Fibroblast of skin of right quadriceps (primary cell): ENCODE data around the gene REV3L.
A peak's percentile ranks its signal among the peaks of the same experiment; 100 is the strongest.

Experiments
- DNase-seq: peaks from one replicate; pipeline ENCODE4 v3.0.0-alpha.2; 2013

Gene REV3L

DNA sequence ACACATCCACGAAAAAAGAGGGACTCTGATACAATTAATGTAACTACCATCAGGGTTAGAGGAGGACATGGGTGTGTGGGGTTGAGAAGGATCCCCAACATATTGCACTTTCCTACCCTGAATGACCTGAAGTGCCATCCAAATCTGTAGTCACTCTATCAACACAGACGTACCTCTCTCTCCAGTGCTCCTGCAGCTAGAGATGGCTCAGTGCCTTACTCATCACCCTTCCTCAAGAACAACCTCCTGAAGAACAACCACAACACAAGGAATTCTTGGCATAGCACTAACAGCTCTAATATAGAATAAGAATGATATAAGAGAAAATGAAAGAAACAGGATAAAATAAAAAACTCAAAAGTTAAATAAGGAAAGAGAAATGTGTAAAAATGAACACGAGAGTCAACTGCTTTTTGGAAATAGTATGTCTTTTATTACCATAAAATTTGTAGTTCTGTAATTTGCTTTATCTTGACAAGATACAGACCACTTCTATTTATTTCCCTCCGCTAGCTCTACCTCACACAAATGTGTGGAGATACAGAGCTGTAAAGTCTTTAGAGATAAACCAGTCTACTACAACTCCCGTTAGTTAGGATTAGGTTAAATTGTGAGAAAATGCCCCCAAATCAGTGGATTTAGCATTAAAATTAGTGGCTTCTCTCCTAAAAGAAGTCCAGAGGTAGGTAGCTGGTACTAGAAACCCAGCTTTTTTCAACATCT, 63.9 kb downstream of the REV3L start:
- peak; percentile 69 for DNase-seq

GRCh38 chr6:111417946-111418345, 65.1 kb downstream of the REV3L start:
- peak; percentile 37 for DNase-seq

DNA sequence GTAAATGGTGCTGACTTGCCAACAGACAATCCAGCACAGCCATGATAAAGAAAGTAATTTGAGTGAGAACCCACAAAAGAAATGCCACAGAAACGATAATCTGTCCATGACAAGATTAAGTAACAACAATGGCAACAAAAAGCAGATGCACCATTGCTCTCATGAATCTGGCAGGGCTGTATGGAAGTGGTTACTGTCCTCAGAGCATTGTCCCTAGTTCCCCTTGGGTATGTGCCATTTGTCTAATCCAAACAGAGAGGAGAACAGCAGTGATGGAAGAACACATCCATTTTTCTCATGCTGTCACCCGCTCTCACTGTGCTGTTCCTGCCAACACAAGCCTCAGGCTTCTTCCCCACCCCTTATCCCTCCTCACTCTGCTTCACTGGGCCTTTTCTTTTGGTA, 65.8 kb downstream of the REV3L start:
- DNase-seq = peak; percentile 14

- DNase-seq = no peak
Measured at GRCh38 chr6:111416529-111416928, 66.5 kb downstream of the REV3L start.

- DNase-seq = no peak
Measured at GRCh38 chr6:111414373-111414772, 68.6 kb downstream of the REV3L start.

DNA sequence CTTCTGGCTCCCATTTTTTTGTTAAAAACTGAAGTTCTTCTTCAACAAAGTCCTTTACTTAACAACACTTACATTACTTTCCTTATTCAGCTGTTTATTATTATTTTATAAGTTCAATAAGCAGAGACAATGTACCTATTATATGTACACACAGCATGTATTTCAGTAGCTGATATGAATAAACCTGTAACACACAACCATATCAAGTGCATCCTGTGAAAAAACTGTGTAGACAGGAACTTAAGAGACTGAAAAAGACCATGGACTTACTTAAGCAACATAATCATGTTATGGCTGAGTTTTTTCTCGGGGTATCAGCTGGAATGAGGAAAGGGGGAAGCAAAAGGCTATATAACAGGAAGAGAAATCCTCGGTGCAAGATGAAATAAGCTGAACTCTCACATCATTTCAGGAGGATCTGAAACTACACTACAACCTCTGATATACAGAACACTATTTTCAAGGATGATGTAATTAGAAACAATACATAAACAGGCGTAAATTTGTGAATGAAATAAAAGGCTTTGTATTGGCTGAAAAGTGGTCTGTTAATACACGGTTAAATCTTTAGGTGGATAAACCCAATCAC, 70.9 kb downstream of the REV3L start:
- no peak for DNase-seq

DNA sequence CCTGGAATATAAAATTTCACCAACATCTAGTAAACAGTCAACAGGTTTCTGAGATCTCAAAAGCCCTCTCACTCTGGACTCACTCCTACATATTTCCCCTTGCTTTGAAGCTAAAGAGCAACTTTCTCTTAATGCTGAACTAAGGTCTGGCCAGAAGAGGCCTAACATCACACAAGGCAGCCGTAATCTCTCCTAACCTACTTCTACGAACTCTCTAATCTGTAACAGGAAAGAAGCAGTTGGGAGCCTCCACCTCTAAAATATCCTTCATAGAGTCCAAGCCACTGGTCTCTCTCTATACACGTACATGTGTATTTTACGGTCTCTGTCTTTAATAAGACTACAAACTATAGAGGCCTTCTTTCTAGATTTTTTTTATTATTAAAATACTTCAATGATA, 72.0 kb downstream of the REV3L start:
- DNase-seq = no peak

DNA sequence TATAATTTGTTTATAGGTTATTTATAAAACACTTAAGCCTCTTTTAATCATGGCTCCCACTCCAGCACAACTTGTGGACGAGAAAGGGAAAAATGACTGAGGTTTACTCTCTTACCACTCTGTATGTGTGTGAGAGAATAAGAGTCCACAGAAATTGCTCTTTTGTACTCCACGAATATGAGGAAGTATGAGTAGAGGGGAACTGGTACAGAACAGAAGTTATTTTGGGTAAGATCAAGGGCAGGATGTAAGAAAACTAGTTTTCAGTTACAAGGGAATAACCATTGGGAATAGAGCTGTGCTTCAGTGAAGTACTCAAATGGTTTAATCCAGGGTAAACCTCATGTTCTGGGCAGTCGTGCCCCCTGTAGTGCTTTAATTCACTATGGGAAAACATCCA, 72.6 kb downstream of the REV3L start:
- no peak for DNase-seq

- DNase-seq = no peak
Measured at GRCh38 chr6:111409430-111409829, 73.6 kb downstream of the REV3L start.

- no peak for DNase-seq
Measured at GRCh38 chr6:111407686-111408085, 75.3 kb downstream of the REV3L start.

- no peak for DNase-seq
Measured at GRCh38 chr6:111406200-111406721, 76.8 kb downstream of the REV3L start.

DNA sequence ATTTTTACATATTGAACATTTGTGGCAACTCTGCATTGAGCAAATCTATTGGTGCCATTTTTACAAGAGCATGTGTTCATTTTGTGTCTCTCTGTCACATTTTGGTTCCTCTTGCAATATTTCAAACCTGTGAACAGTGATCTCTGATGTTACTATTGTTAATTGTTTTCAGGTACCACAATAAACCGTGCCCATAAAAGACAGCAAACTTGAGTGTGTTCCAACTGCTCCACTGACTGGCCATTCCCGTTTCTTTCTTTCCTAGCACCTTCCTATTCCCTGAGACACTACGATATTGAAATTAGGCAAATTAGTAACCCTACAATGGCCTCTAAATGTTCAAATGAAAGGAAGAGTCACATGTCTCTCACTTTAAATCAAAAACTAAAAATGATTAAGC, 79.6 kb downstream of the REV3L start:
- DNase-seq = no peak

DNA sequence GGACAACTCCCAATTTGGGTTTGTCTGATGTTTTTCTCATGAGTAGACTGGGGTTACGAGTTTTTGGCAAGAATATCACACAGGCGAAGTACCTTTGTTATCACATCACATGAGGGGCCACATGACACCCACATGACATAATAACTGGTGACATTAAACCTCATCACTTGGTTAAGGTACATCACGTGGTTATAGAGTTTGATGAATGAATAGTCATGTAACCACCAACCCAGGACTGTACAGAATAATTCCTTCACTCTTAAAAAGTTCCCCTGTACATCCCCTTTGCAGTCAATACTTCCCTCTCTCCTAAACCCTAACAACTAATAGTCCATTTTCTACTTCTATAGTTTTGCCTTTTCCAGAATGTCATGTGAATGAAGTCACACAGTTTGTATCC, 83.4 kb downstream of the REV3L start:
- DNase-seq = no peak

DNA sequence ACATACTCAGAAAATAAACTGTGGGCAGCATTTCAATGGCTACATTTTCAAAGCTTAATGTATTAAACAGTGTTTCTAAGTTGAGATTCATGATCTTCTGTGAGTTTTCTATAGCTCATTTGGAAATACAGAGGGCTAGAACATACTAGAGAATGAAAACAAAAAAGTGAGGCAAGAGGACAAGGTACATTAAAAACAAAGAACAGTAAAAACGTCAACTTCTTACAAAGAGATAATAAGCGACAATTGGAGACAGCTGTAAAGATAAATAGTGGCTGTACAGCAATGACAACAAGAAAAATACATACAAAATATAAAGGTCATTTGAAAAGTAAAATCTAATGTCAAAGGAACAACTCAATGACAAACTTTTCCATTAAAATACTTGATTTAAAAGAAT, 94.3 kb downstream of the REV3L start:
- DNase-seq = no peak

DNA sequence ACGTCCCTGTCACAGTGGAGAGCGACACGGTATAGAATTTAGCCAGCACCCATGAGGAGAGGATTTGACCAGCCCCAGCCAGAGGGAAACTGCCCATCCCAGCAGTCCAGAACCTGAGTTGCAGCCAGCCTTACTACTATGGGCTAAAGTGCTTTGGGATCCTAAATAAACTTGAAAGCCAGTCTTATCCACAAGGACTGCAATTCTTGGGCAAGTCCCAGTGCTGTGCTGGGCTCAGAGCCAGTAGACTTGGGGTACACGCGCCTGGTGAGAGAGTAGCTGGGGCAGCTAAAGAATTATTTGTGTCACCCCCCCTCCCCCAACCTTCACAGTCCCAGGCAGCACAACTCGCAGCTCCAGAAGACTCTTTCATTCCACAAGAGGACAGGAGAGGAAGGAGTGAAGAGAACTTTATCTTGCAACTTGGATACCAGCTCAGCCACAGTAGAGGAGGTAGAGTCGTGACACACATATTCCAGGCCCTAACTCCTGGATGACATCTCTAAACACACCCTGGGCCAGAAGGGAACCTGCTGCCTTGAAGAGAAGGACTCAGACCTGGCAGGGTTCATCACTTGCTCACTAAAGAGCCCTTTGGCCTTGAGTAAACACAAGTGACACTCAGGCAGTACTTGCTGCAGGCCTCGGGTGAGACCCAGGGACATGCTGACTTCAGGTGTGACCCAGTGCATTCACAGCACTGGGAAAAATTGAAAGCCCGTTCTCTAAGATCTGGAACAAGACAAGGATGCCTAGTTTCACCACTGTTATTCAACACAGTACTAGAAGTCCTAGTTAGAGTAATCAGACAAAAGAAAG, 100.3 kb downstream of the REV3L start:
- DNase-seq = peak; percentile 2

- DNase-seq = no peak
Measured at GRCh38 chr6:111381728-111382127, 101.3 kb downstream of the REV3L start.

- DNase-seq = no peak
Measured at GRCh38 chr6:111381123-111381522, 101.9 kb downstream of the REV3L start.

DNA sequence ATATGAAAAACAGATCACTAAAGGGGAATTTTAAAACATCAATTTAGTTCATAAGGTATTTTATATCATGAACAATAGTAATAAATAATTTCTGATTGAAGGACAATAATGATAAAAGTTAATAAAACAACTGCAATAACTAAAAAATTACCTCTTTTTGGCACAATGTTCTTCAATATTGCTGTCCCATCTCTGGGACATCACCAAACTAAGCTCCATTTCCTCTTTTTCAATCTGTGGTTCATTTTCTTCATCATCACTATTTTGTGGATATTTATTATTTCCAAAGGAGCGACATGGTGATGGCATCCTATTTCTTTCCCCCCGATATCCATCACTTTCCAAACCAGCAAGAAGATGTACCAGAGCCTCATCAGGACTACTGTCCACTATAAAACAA, 103.2 kb downstream of the REV3L start:
- no peak for DNase-seq

- DNase-seq = no peak
Measured at GRCh38 chr6:111379302-111379701, 103.7 kb downstream of the REV3L start.

GRCh38 chr6:111377558-111378120, 105.4 kb downstream of the REV3L start:
- peak; percentile 14 for DNase-seq

DNA sequence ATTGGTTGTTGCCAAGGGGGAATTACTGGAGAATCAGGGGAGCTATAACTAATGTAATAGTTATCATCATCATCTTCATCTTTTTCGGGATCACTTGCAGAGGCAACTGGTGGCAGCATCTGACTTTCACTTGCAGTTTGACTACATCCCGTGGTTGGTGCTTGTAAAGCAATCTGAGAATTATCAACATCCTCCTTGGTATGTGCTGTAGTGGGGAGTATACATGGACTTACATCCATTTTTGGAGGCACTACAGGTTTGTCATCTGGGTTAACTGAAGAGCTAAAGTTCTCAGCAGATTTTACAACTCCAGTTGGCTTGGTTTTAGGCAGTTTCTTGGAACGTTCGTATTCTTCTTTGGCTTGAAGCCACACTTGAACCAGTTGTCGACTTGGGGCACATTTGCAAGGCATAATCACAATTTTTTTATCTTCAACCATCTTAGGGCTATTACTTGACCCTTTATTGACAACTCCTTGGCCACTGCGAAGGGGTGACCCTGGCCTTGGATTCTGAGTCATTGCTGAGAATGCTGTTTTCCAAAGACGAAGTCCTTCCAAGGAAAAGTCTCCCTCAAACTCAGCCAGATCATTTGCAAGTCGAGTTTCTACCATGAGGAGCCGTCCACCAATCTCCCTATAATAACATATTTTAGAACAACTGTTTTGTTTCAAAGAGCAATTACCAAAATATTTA, 115.5 kb downstream of the REV3L start:
- DNase-seq = no peak

- DNase-seq = peak; percentile 44
Measured at GRCh38 chr6:111361648-111362047, 121.4 kb downstream of the REV3L start.

DNA sequence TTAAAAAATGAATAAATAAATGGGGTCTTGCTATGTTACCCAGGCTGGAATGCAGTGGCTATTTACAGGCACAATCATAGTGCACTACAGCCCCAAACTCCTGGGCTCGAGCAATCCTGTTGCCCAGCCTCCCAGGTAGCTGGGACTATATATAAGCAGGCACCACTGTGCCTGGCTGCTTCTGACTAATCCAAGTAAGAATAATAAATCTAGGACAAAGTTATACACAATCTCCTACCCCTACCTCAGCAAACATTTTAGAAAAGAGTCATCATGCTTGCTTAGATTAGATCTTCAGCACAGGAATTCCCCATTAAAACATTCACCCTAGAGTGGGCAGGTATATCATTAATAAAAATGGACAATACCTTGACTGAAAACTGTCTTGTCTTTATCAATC, 124.6 kb downstream of the REV3L start:
- DNase-seq = no peak
